DMS 273 treated with DMSO at 0.1 percent for 48 hours (cell line): ENCODE measurements around the gene TJP3.

Experiments
- DNase-seq: peaks from one replicate; lab custom pipeline; 2025; lab: John Stamatoyannopoulos, UW

Gene TJP3

DNA sequence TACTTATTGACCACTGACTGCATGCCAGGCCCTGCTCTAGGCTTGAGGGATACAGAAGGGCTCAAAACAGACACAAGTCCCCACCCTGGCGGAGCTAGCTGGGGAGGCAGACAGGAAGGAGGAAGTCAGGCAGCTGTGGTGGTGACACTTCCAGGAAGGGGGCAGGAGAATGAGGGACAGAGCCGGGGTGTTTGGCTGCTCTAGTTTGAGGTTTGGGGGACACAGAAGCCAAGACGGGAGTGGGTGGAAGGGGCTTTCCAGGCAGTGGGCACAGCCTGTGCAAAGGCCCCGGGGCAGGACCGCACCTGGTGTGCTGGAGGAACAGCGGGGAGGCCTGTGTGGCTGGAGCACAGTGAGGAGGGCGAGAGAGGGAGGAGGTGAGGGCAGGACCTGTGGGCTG lies 58.3 kb downstream of the TJP3 start:
- DNase-seq: no peak

GRCh38 chr19:3767050-3767449 lies 58.9 kb downstream of the TJP3 start:
- no peak for DNase-seq

- no peak for DNase-seq
Measured at GRCh38 chr19:3768015-3768747, 60.0 kb downstream of the TJP3 start.

DNA sequence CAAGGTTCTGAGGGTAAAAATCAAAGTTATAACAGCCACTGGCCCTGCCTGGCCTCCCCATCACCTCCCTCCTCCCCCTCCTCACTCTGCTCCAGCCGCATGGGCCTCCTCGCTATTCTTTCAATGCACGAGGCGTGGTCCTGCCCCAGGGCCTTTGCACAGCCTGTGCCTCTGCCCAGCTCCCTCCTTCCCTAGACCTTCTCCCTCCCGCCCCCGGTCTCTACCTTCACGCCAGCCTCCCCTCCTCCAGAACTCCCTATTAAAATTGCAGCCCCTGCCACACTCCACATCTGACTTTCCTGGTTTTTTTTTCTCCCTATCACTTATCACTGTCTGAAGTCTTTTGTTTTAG lies 60.5 kb downstream of the TJP3 start:
- DNase-seq: no peak

DNA sequence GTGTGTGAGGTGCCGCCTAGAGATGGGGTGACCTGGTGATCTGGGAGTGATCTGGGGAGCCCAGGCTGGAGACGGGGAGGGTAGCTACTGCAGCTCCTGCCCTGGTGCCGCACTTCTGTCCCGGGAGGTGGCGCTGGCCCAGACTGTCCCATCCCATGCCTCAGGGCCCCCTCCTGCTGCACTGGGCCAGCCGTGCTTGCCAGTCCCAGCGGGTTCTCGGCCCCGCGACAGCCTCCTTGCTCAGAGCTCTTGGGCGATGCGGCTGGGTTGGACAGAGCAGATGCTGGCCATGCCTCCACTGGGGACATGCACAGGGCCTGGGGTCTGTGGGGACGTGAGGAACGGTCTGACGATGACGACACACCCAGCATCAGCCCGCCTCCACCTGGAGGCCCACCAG lies 61.3 kb downstream of the TJP3 start:
- no peak for DNase-seq

DNA sequence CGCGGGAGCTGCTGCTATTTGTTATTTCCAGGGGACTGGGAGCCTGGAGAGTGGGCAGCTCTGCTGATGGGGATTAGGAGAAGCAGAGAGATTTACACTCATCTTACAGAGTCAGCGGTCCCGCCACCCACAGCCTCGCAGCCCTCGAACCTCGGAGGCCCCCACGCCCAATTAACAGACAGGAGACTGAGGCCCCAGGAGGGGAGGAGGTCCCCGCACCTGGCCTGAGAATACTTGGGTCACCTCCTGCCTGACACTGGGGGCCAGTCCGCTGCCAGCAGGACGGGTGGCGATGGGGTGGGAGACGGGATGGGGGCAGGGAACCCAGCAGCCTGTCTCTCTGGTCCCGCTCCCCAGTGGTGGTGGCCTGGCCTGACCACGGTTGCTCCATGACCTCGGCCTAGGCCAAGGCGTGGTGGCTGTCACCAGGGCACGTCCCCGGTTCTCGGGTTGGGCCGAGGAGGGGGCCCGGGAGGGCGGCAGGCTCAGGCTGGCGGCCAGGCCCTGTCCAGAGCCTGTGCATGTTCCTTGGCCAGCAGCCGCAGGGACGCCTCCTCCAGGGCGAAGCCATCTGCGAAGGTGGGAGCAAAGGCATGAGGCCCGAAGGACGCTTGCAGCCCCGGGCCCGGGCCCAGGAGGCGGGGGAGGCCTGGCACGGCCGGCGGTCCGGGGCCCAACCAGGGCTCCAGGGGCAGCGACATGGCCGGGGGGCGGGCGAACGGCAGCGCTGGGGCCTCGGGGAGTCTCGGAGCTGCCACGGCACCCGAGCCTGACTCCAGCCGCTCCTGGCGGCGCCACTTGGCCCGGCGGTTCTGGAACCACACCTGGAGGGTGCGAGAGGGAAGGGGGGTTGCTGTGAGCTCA lies 62.2 kb downstream of the TJP3 start:
- no peak for DNase-seq

- no peak for DNase-seq
Measured at GRCh38 chr19:3771000-3771905, 63.1 kb downstream of the TJP3 start.

DNA sequence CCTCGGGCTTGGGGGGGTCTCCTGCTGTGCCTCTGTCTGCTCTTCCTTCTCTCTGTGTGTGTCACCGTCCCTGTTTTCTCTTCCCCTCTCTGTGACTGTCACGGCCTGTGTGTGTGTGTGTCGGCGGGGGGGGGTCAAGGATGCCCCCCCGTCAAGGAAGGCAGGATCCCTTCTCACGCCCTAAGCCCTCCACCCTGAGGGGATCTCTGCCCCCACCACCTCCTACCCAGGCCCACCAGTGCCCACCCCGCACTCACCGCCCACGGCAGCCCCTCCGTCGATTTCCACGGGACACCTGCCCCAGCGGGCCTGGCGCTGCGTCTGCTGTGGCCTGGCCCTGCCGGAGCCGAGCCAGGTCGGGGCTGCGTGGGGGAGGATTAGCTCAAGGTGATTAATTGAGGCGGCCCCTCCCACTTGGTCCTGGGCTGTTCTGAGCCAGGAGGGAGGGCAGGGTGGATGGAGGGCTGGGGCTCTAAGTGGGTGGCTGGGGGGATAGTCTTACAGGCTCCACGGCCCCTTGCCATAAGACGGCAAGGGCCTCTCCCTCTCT lies 63.8 kb downstream of the TJP3 start, which contains the start of gene RAX2:
RAX2 (minus strand) TSS at position 323 of the 550 bp plus-strand sequence. CDS start 486 bp downstream, outside the sequence.
- DNase-seq: no peak

GRCh38 chr19:3773814-3774515 lies 65.8 kb downstream of the TJP3 start:
- no peak for DNase-seq

- no peak for DNase-seq
Measured at GRCh38 chr19:3774621-3775373, 66.6 kb downstream of the TJP3 start.

GRCh38 chr19:3775374-3775711 lies 67.2 kb downstream of the TJP3 start:
- DNase-seq: no peak

DNA sequence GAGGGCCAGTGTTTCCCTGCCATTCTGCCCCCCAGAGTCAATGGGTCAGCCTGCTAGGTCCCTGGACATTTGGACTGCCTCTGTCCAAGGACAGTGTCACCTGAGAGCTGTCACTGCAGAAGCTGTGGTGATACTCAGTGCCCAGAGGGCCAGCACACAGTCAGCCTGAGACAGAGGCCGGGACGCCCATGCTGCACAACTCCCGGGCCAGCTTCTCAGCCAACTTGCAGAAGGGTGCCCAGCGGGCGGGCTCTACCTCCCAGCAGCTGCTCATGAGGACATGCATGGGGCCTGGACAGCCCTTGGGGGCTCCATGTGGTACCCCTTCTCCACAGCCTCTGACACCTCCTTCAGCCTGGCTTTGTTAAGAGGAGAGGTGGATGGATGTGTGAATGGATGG lies 67.6 kb downstream of the TJP3 start:
- no peak for DNase-seq

GRCh38 chr19:3776479-3777040 lies 68.4 kb downstream of the TJP3 start:
- no peak for DNase-seq

DNA sequence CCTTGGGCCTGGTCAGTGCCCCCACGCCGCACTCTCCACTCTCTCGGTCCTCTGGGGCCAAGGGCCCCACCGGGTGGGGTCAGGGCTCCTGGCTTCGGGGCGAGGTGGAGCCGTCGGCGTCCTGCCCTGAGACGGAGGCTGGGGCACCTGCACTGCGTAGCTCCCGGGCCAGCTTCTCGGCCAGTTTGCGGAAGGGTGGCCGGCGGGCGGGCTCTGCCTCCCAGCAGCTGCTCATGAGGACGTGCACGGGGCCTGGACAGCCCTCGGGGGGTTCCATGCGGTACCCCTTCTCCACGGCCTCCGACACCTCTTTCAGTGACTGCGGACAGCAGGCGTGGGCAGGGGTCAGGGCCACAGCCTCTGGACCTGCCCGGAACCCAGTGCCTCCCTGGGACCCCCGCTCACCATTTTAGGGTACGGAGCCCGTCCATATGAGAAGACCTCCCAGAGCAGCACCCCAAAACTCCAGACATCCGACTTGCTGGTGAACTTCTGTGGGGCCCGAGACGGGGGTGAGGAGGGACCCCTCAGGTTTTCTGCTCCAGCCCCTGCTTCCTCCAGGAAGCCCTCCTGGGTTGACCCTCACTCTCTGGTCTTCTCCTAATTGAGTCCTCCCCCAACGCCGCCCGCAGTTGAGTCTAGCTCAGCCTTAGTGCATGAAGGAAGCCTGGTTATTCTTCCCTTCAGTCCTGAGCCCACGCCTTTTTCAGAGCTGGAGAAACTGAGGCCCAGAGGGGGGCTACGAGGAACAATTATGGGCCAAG lies 70.1 kb downstream of the TJP3 start:
- DNase-seq: no peak

GRCh38 chr19:3778899-3779723 lies 70.9 kb downstream of the TJP3 start:
- no peak for DNase-seq

- no peak for DNase-seq
Measured at GRCh38 chr19:3780786-3781304, 72.7 kb downstream of the TJP3 start.

GRCh38 chr19:3781603-3782002 lies 73.4 kb downstream of the TJP3 start:
- DNase-seq: no peak

DNA sequence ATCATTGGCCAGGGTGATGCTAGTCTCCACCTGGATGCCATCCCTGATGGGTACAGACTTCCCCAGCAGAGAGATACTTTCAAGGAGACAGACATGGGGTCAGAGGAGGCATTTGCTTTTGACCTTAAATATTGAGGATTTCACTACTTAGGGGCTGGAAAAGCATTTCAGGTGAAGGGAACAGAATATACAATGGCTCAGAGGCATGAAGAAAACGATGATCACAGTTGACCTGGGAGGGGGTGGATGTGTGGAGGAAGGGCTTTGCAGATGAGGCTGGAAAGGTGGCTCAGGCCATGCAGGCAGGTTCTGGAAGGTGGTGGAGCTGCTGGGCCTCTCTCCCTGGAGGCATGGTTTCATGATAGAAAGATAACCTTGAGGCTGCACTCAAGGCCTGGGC lies 74.1 kb downstream of the TJP3 start:
- no peak for DNase-seq

DNA sequence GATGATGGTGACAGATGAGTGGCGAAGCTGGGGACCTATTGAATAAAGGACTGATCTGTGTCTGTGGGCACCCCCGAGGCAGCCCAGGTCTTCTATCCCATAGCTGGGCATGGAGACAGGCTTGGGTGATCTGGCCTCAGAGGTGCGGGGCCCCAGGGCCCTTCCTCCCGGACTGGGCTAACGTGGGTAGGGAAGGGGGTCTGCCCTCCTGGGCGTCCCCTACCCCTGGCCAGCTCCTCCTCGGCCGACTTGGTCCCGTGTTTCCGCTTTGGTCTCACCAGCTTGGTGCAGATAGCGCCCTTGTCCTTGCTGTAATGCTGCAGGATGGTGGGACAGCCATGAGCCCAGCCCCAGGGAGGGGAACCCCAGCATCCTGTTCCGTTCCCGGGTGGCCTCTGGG lies 74.7 kb downstream of the TJP3 start:
- DNase-seq: no peak
